GM04503 (cell line): ENCODE measurements around the gene NAPA.
A peak's percentile ranks its signal among the peaks of the same experiment; 100 is the strongest.

Source experiments
- DNase-seq: peaks from one replicate; pipeline ENCODE4 v3.0.0-alpha.2; 2012; ENCODE audit warnings: low read depth

Gene NAPA

GRCh38 chr19:47521473-47522180 is 6.8 kb upstream of the NAPA start:
- no peak for DNase-seq

DNA sequence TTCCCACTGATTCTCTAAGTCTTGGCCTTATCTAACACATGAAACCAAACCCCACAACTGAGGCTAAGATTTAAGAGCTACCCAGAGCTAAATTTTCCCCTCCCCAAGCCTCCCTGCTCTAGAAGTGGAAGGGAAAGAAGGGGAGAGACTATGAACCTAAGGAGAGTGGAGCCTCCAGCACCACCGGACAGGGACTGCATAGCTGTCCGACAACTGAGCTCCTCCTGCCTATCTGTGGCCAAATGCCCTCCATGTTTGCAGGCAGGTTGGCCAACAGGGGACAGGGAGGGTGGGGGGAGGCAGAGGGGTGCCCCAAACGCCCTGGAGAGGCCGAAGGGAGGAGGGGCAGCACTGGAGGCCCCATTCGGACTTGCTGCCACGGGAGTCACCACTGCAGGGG is 6.0 kb upstream of the NAPA start:
- DNase-seq, result no peak

DNA sequence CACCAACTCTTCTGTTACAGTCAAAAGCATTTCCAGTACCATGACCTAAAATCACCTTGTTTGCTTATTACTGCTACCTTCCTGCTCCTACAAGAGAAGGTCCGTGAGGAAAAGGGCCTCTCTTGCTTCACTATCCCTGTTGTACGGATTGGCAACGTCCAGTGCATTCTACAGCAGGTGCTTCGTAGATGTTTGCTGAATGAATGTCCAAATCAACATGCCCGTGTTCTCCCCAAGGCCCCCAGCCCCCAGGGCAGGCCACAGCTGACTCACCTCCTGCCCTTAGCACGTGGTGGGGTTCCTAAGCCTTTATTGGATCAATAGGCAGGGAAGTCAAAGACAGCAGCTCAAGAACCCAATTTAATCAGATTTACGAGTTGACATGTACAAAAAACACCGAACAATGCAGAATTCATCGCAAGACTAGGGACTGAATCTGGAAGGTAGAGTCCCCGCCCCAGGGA is 5.5 kb upstream of the NAPA start:
- DNase-seq, result no peak

DNA sequence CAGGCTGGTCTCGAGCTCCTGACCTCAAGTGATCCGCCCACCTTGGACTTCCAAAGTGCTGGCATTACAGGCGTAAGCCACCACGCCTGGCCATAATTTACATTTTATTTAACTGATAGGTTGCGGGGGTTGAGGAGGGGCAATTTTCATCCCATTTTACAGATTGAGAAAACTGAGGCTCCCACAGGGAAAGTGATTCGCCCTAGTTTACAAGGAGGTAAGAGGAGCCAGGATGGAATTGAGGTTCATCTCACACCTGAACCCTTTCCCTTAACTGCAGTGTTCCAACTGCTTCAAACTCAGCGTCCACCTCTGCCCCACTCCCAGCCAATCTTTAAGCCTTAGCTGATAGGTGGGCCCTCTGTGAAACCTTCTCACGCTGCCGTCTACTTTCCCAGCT is 4.0 kb upstream of the NAPA start:
- DNase-seq, result no peak

- DNase-seq, result no peak
Measured at GRCh38 chr19:47518139-47518538, 3.3 kb upstream of the NAPA start.

GRCh38 chr19:47514151-47514868 is 553 bp downstream of the NAPA start:
- DNase-seq, result no peak

- no peak for DNase-seq
Measured at GRCh38 chr19:47512948-47513319, 1.9 kb downstream of the NAPA start.

- peak; percentile 37 for DNase-seq
Measured at GRCh38 chr19:47512183-47512947, 2.5 kb downstream of the NAPA start.

GRCh38 chr19:47511681-47512080 is 3.2 kb downstream of the NAPA start:
- DNase-seq, result no peak

DNA sequence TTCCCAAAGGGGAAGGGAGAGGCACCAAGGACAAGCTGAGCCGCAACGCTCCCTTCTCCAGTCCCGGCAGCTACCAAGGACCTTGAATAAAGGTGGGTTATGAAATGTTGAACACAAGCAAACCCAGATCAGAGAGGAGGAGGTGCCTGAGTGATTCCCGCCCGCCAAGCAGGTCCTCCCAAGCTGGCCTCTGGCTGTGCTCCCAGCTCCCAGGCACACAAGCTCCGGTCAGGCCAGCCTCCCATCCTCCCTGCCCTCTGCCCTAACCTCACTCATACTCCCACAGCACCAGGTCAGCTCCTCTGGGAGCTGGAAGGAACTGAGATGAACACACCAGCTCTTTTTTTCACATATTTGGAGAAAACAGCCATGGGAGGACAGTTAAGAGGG is 3.7 kb downstream of the NAPA start:
- DNase-seq, result no peak

- no peak for DNase-seq
Measured at GRCh38 chr19:47510516-47511127, 4.2 kb downstream of the NAPA start.

GRCh38 chr19:47509973-47510372 is 4.9 kb downstream of the NAPA start:
- DNase-seq, result no peak

- no peak for DNase-seq
Measured at GRCh38 chr19:47509170-47509847, 5.6 kb downstream of the NAPA start.

DNA sequence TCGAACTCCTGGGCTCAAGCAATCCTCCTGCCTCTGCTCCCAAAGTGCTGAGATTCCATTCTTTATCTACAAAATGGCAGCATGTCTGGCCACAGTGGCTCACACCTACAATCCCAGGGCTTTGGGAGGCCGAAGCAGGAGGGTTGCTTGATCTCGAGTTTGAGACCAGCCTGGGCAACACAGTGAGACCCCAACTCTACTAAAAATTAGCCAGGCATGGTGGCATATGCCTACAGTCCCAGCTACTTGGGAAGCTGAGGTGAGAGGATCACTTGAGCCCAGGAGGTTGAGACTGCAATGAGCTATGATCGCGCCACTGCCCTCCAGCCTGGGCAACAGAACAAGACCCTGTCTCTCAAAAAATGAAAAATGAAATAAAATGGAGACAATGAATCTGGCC is 6.1 kb downstream of the NAPA start:
- no peak for DNase-seq

GRCh38 chr19:47507924-47508553 is 6.8 kb downstream of the NAPA start:
- no peak for DNase-seq

GRCh38 chr19:47507012-47507411 is 7.9 kb downstream of the NAPA start:
- DNase-seq, result no peak

DNA sequence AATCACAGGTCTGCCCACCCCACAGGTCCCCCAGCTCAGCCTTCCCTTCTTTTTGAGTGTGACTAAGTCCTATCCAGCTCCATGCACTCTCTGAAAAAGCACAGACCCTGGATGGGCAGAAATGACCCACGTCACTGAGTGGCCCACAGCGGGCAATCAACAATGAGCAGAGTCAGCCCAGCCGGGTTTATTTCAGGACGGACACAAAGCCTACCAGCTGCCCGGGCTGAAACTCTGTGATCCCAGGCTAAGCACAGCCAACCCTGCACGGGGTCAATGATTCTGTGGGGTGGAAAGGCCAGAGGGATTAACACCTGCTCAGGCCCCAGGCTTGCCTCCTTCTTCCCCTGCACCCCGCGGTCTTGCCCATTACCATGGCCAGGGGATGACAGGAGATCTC is 8.4 kb downstream of the NAPA start:
- no peak for DNase-seq

DNA sequence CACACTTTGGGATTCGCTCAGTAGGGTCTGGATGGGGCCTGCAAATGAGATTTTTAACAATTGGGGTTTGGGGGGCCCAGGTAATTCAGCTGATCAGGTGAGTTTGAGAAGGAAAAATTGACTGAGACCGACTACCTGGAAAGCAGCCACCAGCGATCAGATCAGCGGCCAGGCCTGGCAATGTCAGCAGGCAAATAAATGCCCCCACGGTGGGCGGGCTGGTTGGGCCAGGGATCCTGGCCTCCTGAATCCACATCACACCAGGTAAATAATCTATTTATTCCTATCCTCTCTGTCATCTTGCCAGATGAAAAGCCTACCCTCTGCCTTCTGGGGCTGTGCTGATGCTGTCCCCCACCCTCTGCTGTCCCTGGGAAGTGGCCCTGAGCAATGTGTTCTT is 9.4 kb downstream of the NAPA start:
- no peak for DNase-seq

DNA sequence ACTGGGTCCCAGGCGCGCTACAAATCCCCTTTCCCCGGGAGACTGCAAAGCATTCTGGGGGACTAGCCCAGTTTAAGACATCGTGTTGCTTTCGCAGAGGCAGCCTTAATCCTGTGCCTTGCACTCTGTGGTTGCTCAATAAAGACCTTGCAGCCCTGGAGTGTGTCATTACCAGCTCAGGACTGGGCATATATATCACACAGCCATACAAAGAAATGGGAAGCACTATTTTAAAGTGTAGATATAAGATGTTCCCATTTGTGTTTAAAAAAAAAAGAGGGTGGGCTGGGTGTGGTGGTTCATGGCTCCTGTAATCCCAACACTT is 11.1 kb downstream of the NAPA start:
- DNase-seq, result no peak

- no peak for DNase-seq
Measured at GRCh38 chr19:47503130-47503825, 11.6 kb downstream of the NAPA start.
